ENCODE measurements around the gene ALKAL2.
"Not testable (repeated sequence)": the region's sequence is repeated elsewhere in the genome, so short reads cannot be mapped to it uniquely, and the experiment has no call there.

The ALKAL2 gene

GRCh38 chr2:287911-288757, at the start of gene ALKAL2:
ALKAL2 (minus strand) TSS chr2:288091; CDS start chr2:287835, 256 bp downstream.
- DNase-seq (ENCODE audit: low read depth in 2 of 2): no peak

- not testable (repeated sequence) for DNase-seq (ENCODE audit: low read depth in 2 of 2)
Measured at GRCh38 chr2:336949-337348, 49.1 kb upstream of the ALKAL2 start.

GRCh38 chr2:336360-336759, 48.5 kb upstream of the ALKAL2 start:
- no peak for DNase-seq (ENCODE audit: low read depth in 2 of 2)

- DNase-seq (ENCODE audit: low read depth in 2 of 2): no peak
Measured at GRCh38 chr2:332592-332991, 44.7 kb upstream of the ALKAL2 start.

- DNase-seq (ENCODE audit: low read depth in 2 of 2): no peak
Measured at GRCh38 chr2:328761-329160, 40.9 kb upstream of the ALKAL2 start.

- DNase-seq (ENCODE audit: low read depth in 2 of 2): no peak
Measured at GRCh38 chr2:323035-323434, 35.1 kb upstream of the ALKAL2 start.

- no peak for DNase-seq (ENCODE audit: low read depth in 2 of 2)
Measured at GRCh38 chr2:322326-322725, 34.4 kb upstream of the ALKAL2 start.

GRCh38 chr2:320561-320960, 32.7 kb upstream of the ALKAL2 start:
- no peak for DNase-seq (ENCODE audit: low read depth in 2 of 2)

- no peak for DNase-seq (ENCODE audit: low read depth in 2 of 2)
Measured at GRCh38 chr2:319059-319600, 31.2 kb upstream of the ALKAL2 start.

- DNase-seq (ENCODE audit: low read depth in 2 of 2): no peak
Measured at GRCh38 chr2:317501-318424, 29.9 kb upstream of the ALKAL2 start.

- no peak for DNase-seq (ENCODE audit: low read depth in 2 of 2)
Measured at GRCh38 chr2:316381-316780, 28.5 kb upstream of the ALKAL2 start.

- DNase-seq (ENCODE audit: low read depth in 2 of 2): not testable (repeated sequence)
Measured at GRCh38 chr2:315925-316324, 28.0 kb upstream of the ALKAL2 start.

- DNase-seq (ENCODE audit: low read depth in 2 of 2): no peak
Measured at GRCh38 chr2:314561-315336, 26.9 kb upstream of the ALKAL2 start.

GRCh38 chr2:313991-314390, 26.1 kb upstream of the ALKAL2 start:
- DNase-seq (ENCODE audit: low read depth in 2 of 2): no peak

GRCh38 chr2:310994-311393, 23.1 kb upstream of the ALKAL2 start:
- DNase-seq (ENCODE audit: low read depth in 2 of 2): no peak

GRCh38 chr2:309954-310510, 22.1 kb upstream of the ALKAL2 start:
- no peak for DNase-seq (ENCODE audit: low read depth in 2 of 2)

- no peak for DNase-seq (ENCODE audit: low read depth in 2 of 2)
Measured at GRCh38 chr2:309148-309953, 21.5 kb upstream of the ALKAL2 start.

- no peak for DNase-seq (ENCODE audit: low read depth in 2 of 2)
Measured at GRCh38 chr2:305366-305765, 17.5 kb upstream of the ALKAL2 start.

GRCh38 chr2:296354-296753, 8.5 kb upstream of the ALKAL2 start:
- no peak for DNase-seq (ENCODE audit: low read depth in 2 of 2)

- no peak for DNase-seq (ENCODE audit: low read depth in 2 of 2)
Measured at GRCh38 chr2:295090-295489, 7.2 kb upstream of the ALKAL2 start.

All from stimulated activated CD8-positive, alpha-beta memory T cell treated with anti-CD3 and anti-CD28 coated beads, Interleukin-7, amount 100 ng/mL, for 1 hour (primary cell).